Superior temporal gyrus (tissue), 1 donor: ENCODE data around the gene RAB17.
"Not testable (repeated sequence)": the region's sequence is repeated elsewhere in the genome, so short reads cannot be mapped to it uniquely, and the experiment has no call there.

Experiments
- DNase-seq: peaks from one replicate; pipeline ENCODE4 v3.0.0-alpha.2; 2016; ENCODE audit errors: extremely low spot score

Gene RAB17

GRCh38 chr2:237624565-237624964, 34.0 kb upstream of the RAB17 start:
- DNase-seq = no peak

- no peak for DNase-seq
Observed at GRCh38 chr2:237623428-237624403, 33.2 kb upstream of the RAB17 start.

GRCh38 chr2:237618449-237618848, 27.9 kb upstream of the RAB17 start:
- DNase-seq = no peak

- DNase-seq = no peak
Observed at GRCh38 chr2:237617587-237617982, 27.1 kb upstream of the RAB17 start.

- DNase-seq = peak; percentile 70
Observed at GRCh38 chr2:237616734-237617586, 26.4 kb upstream of the RAB17 start.

GRCh38 chr2:237616373-237616733, 25.8 kb upstream of the RAB17 start:
- DNase-seq = no peak

- no peak for DNase-seq
Observed at GRCh38 chr2:237615631-237616249, 25.2 kb upstream of the RAB17 start.

GRCh38 chr2:237614151-237614720, 23.7 kb upstream of the RAB17 start:
- DNase-seq = no peak

GRCh38 chr2:237613679-237614078, 23.1 kb upstream of the RAB17 start:
- no peak for DNase-seq

GRCh38 chr2:237612527-237613357, 22.2 kb upstream of the RAB17 start:
- DNase-seq = no peak

GRCh38 chr2:237606522-237606921, 16.0 kb upstream of the RAB17 start:
- not testable (repeated sequence) for DNase-seq

- no peak for DNase-seq
Observed at GRCh38 chr2:237604960-237605359, 14.4 kb upstream of the RAB17 start.

- DNase-seq = no peak
Observed at GRCh38 chr2:237604391-237604790, 13.9 kb upstream of the RAB17 start.

GRCh38 chr2:237603718-237604362, 13.3 kb upstream of the RAB17 start:
- DNase-seq = no peak

- no peak for DNase-seq
Observed at GRCh38 chr2:237603049-237603717, 12.6 kb upstream of the RAB17 start.

- no peak for DNase-seq
Observed at GRCh38 chr2:237602409-237602808, 11.9 kb upstream of the RAB17 start.

- DNase-seq = no peak
Observed at GRCh38 chr2:237601453-237602116, 11.1 kb upstream of the RAB17 start.

GRCh38 chr2:237600205-237600846, 9.8 kb upstream of the RAB17 start:
- no peak for DNase-seq
